ENCODE results near the gene PRXL2C. TPM values are rescaled to one million over a fixed set of nuclear protein-coding genes. Genes with fewer than 3 reads are reported as not detected.

PRXL2C gene
- total RNA-seq, 1 donor from 2014 or later: 12.6 TPM

Other genes starting within 250 kb of the PRXL2C start
- gene ZNF367, start 236.9 kb downstream of the PRXL2C start, total RNA-seq: 0.41 and 0.89 TPM in 2 replicates
- gene HABP4, start 205.1 kb downstream of the PRXL2C start, total RNA-seq: 18.1 and 20.1 TPM in 2 replicates
- gene CDC14B, start 35.5 kb downstream of the PRXL2C start, total RNA-seq: 21.0 and 22.5 TPM in 2 replicates
- gene ZNF510, start 122.8 kb upstream of the PRXL2C start, total RNA-seq: 6.1 and 7.1 TPM in 2 replicates
- 2.7 and 3.3 TPM in 2 replicates for gene ZNF782, start 199.2 kb upstream of the PRXL2C start, total RNA-seq